ENCODE results near the gene ALKBH4. TPM values are rescaled to one million over a fixed set of nuclear protein-coding genes. Genes with fewer than 3 reads are reported as not detected.

Gene ALKBH4
- total and polyA plus RNA-seq, 2 of the 8 experiments (the other 6 are each of a cell fraction or from before 2014, with no cell fraction given): 10.2 to 16.6 TPM

- no peak overlapping the region for H3K4ac ChIP-seq (replicated peaks; ENCODE audit: insufficient read length, low read depth, low read length)
- no peak overlapping the region for H4K8ac ChIP-seq (ENCODE audit: extremely low read depth, insufficient read depth, low read length)
- peaks cover 0 to 3% of the 10 kb centered on the region in 2 experiments; a peak in 1 of 4 replicates for H3K9me3 ChIP-seq (ENCODE audit: insufficient read depth in 2 of 2, low read depth in 1 of 2, low read length in 1 of 2)
- no peak overlapping the region for H3K18ac ChIP-seq (ENCODE audit: extremely low read depth, low read length)
- H3K36me3 ChIP-seq (ENCODE audit: control insufficient read depth in 2 of 4, insufficient read depth in 4 of 4, low read length in 3 of 4): peaks cover 19 to 52% (median 39%) of the 10 kb centered on the region in 4 experiments
- H3K79me1 ChIP-seq (ENCODE audit: low read depth, low read length): no peaks in the 10 kb centered on the region; the same call in none of the 2 replicates
- TF ChIP-seq MAFK (IDR thresholded peaks at IDR 0.05; ENCODE audit: low read depth, low read length) (no peak), CHD1 (IDR thresholded peaks at IDR 0.05; ENCODE audit: low read depth, low read length) (no peak), TCF12 (IDR thresholded peaks at IDR 0.05; ENCODE audit: low read depth, low read length) (no peak), E2F6 (IDR thresholded peaks at IDR 0.05) (no peak), SIX5 (IDR thresholded peaks at IDR 0.05; ENCODE audit: low read depth, low read length) (no peak), EZH2 (IDR thresholded peaks at IDR 0.05; ENCODE audit: low read depth, low read length, severe bottlenecking) (no peak), EGR1 (IDR thresholded peaks at IDR 0.05; ENCODE audit: borderline replicate concordance, low read depth, low read length) (no peak), SP1 (IDR thresholded peaks at IDR 0.05; ENCODE audit: low read depth, low read length) (no peak), JUND (IDR thresholded peaks at IDR 0.05; ENCODE audit: low read length) (no peak), TEAD4 (IDR thresholded peaks at IDR 0.05; ENCODE audit: low read depth, low read length) (no peak), HDAC2 (IDR thresholded peaks at IDR 0.05; ENCODE audit: borderline replicate concordance in 1 of 2, low read depth in 2 of 2, low read length in 2 of 2) (no peak), TAF1 (IDR thresholded peaks at IDR 0.05; ENCODE audit: low read depth, low read length) (no peak), MAX (IDR thresholded peaks at IDR 0.05) (no peak), ZNF274 (IDR thresholded peaks at IDR 0.05; ENCODE audit: borderline replicate concordance, extremely low read depth, low read length) (no peak)
- no peak overlapping the region for H2BK15ac ChIP-seq (ENCODE audit: low read length)
- CTCF ChIA-PET (ENCODE audit: partially characterized antibody): interaction anchor here (0.8 to 2.7 kb wide), 7 partner anchors 13 to 109 kb away, joined by 3 to 9 read pairs (median 6); partner anchors contain the start of genes ALKBH4 and LRWD1
- no peaks in the 10 kb centered on the region; a peak in 1 of 4 replicates for H3K79me2 ChIP-seq (ENCODE audit: control insufficient read depth in 1 of 2, insufficient read depth in 2 of 2, low read length in 2 of 2)
- WGBS, 2 experiments (ENCODE audit: extremely low coverage in 1 of 2, insufficient coverage in 1 of 2, insufficient read length in 1 of 2, insufficient replicate concordance in 2 of 2, low coverage in 1 of 2, low lambda C conversion rate in 2 of 2, missing lambda C conversion rate in 1 of 2): 97% methylated on average over 5 of the region's 5 CpGs; no CpG with 5 or more reads in 1 of the 2 experiments
- no peak overlapping the region for H3K56ac ChIP-seq (replicated peaks; ENCODE audit: insufficient read length, low read depth, low read length)
- no peaks in the 10 kb centered on the region for H3K23me2 ChIP-seq (ENCODE audit: low read depth, low read length)
- no peak overlapping the region for H3K27ac ChIP-seq (ENCODE audit: low read depth, low read length)
- H2BK5ac ChIP-seq (ENCODE audit: low read depth, low read length): no peak overlapping the region
- no peak overlapping the region for H4K91ac ChIP-seq (replicated peaks; ENCODE audit: insufficient read length, low read length)
- H2BK120ac ChIP-seq (replicated peaks; ENCODE audit: low read depth, low read length): no peak overlapping the region
- no peak overlapping the region for H3K14ac ChIP-seq (ENCODE audit: insufficient read length)
- H3K23ac ChIP-seq (ENCODE audit: insufficient read length): no peak overlapping the region
- peaks cover 0 to 10% of the 10 kb centered on the region in 2 experiments for H4K20me1 ChIP-seq (replicated peaks in 1 of 2; ENCODE audit: control insufficient read depth in 1 of 2, insufficient read depth in 2 of 2, low read length in 2 of 2)
- no peak overlapping the region for H3K4me3 ChIP-seq (ENCODE audit: extremely low read depth in 1 of 4, insufficient read depth in 2 of 4, low read depth in 3 of 4, low read length in 4 of 4)
- no peak for FAIRE-seq
- no peak overlapping the region; a peak in 1 of 7 replicates for H3K9ac ChIP-seq (replicated peaks in 1 of 4; ENCODE audit: extremely low read depth in 1 of 4, low read depth in 3 of 4, low read length in 3 of 4)
- H2AFZ ChIP-seq (ENCODE audit: low read length): no peak overlapping the region
- no peak overlapping the region for H4K5ac ChIP-seq (ENCODE audit: insufficient read length, low read depth, low read length)
- H2BK12ac ChIP-seq (ENCODE audit: low read depth, low read length): no peak overlapping the region
- POLR2A ChIA-PET (ENCODE audit: partially characterized antibody): interaction anchor here (2.5 kb wide), 1 partner anchor 14 kb away, joined by 14 read pairs; the partner anchor contains the start of gene PRKRIP1
- H3K4me1 ChIP-seq (replicated peaks in 1 of 4; ENCODE audit: control insufficient read depth in 3 of 4, insufficient read depth in 4 of 4, low read length in 3 of 4): no peaks in the 10 kb centered on the region
- no peak for DNase-seq (ENCODE audit: low read depth in 1 of 2, low spot score in 2 of 2)
- H3K27me3 ChIP-seq (replicated peaks in 1 of 4; ENCODE audit: control insufficient read depth in 3 of 4, extremely low read depth in 1 of 4, insufficient read depth in 3 of 4, low read length in 3 of 4): no peaks in the 10 kb centered on the region
- no peak overlapping the region for H2AK5ac ChIP-seq (ENCODE audit: low read depth, low read length)
- H3K4me2 ChIP-seq (ENCODE audit: insufficient read depth in 1 of 2, low read depth in 2 of 2, low read length in 2 of 2): no peak overlapping the region
- H2BK20ac ChIP-seq (ENCODE audit: low read length): no peak overlapping the region
Observed at GRCh38 chr7:102410918-102411317, 53.7 kb downstream of the ALKBH4 start.
